ENCODE data around the gene DOK4.

- TF ChIP-seq POLR2A (IDR thresholded peaks at IDR 0.05; ENCODE audit: low read length) (no peak), GATA1 (IDR thresholded peaks at IDR 0.05; ENCODE audit: low read depth, low read length) (no peak)
Observed at GRCh38 chr16:57477531-57478202, 8.6 kb downstream of the DOK4 start.
